NCI-H345 treated with DMSO at 0.1 percent for 48 hours (cell line): ENCODE measurements around the gene USPL1.

ENCODE experiments used
- DNase-seq: peaks from one replicate; lab custom pipeline; 2025; ENCODE audit not compliant: unreplicated experiment; lab: John Stamatoyannopoulos, UW

Gene USPL1

GRCh38 chr13:30696278-30697176, 78.8 kb downstream of the USPL1 start:
- no peak for DNase-seq

GRCh38 chr13:30697177-30697953, 79.6 kb downstream of the USPL1 start:
- DNase-seq: no peak

DNA sequence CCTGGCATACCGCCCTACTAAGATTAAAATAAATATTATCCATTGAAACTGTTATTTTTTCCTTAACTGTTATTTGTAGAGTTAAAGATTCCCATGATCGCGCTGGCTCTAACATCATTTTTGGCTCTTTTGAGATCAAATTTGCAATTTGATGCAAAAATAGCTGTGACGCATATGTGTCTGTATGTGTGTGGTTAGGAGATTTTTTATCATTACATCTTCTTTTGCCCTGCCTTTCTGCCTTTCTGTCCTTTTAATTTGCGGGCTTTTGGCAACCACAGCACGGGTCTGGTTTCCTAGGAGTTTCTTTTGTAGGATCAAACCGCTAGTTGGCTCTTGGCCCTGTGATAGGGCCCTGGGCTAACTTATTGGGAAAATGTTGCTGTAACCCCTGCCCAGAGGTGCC, 80.3 kb downstream of the USPL1 start:
- DNase-seq: no peak

GRCh38 chr13:30698488-30699005, 80.8 kb downstream of the USPL1 start:
- no peak for DNase-seq

- no peak for DNase-seq
Observed at GRCh38 chr13:30700364-30700763, 82.6 kb downstream of the USPL1 start.

- DNase-seq: no peak
Observed at GRCh38 chr13:30702006-30702405, 84.3 kb downstream of the USPL1 start.

DNA sequence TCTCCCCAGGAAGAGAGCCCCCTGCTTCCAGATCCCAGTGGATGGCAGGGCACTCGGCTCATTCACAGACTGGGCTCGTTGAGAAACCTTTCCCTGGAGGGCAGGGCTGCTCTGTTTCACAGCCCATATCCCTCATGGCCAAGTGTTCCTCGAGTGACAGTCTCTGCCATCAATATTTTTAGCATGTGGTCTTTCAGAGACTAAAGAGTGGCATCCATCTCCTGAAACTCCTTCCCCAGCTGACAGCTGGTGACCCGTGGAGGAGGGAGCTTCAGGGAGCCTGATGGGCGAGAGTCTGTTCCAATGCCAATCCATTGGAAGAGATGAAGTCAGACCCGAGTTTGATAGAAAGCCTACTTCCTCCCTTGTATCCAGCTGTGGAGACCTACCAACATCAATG, 86.9 kb downstream of the USPL1 start:
- no peak for DNase-seq

DNA sequence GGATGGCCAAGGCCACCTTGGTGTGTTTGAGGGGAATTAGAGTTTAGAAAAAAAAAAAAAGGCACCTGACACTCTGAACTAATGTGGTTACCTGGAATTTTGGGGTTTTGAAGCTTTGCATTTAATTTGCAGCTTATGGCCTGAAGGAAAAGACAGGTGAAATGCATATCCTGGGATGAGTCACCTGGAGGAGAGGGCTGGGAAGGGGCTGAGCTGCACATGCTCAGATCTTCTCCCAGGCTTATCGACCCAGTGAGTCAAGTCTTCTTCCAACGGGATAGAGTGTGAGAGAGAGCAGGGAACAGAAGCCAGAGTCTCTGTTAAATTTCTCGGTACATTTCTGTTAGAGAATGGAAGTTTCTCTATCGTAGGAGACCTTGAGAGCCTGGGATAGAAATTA, 88.0 kb downstream of the USPL1 start:
- no peak for DNase-seq

DNA sequence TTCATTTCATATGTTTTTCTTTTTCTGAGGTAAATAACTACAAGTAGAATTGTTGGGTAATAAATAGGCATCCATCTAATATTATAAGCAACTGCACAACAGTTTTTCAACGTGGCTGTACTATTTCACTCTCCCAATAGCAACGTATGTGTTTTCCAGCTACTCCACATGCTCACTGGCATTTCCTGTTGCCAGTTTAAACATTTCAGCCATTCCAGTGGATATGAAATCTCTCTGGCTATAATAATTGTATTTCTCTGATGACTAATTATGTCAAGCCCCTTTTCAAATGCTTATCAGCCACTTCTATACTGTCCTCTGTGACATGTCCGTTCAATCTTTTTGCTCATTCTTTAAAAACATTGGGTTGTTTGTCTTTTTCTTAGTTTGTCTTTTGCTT, 90.8 kb downstream of the USPL1 start:
- no peak for DNase-seq
